ENCODE measurements around the gene CLN6.

DNA sequence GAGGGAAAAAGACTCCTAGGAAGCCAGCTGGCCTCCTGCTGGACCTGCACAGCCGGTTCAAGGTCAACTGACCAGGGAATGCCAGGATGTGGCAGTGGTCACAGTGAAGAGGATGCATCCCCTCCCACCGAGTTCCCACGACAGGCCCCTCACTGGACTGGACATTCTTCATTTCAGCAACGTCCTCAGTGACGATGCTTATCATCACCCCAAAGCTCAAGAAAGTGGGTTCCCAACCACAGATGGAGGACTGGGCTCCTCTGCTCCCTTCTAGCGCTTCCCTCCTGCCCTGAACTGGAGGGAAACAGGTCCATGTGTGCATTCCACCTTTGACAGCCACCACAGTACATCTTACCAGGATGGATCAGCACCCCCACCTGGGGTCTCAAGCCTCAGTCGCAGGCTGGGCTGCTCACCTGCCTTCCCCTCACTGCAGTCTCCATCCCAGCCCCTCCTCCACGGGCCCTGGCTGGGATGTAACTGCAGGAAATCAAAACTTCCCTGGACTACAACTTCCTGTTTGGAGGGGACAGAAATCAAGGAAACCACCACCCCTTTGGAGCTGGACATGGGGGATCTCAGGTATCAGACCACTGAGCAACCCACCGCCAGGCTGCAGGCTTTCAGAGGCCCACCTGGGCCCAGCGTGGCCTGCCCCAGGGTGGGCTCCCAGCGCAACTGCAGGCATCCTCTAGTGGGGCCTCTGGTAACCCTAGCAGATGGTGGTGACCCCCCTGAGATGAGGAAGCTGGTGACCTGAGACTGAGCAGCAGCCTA is 31.7 kb downstream of the CLN6 start:
- TF ChIP-seq, protein P1, sequence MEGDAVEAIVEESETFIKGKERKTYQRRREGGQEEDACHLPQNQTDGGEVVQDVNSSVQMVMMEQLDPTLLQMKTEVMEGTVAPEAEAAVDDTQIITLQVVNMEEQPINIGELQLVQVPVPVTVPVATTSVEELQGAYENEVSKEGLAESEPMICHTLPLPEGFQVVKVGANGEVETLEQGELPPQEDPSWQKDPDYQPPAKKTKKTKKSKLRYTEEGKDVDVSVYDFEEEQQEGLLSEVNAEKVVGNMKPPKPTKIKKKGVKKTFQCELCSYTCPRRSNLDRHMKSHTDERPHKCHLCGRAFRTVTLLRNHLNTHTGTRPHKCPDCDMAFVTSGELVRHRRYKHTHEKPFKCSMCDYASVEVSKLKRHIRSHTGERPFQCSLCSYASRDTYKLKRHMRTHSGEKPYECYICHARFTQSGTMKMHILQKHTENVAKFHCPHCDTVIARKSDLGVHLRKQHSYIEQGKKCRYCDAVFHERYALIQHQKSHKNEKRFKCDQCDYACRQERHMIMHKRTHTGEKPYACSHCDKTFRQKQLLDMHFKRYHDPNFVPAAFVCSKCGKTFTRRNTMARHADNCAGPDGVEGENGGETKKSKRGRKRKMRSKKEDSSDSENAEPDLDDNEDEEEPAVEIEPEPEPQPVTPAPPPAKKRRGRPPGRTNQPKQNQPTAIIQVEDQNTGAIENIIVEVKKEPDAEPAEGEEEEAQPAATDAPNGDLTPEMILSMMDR (IDR thresholded peaks at IDR 0.05), result no peak
- no peak for TF ChIP-seq POLR2A (IDR thresholded peaks at IDR 0.05)

Data from right lobe of liver (tissue), 4 donors.